HG03442 (cell line): ENCODE results near the gene CPM.
"Not testable (repeated sequence)": the region's sequence is repeated elsewhere in the genome, so short reads cannot be mapped to it uniquely, and the experiment has no call there.

Source experiments
- ATAC-seq: cut with Tn5 transposase; IDR thresholded peaks from one replicate; pipeline ENCODE4 v1.9.1; 2021; ENCODE audit warnings: mild to moderate bottlenecking, moderate library complexity; ENCODE audit not compliant: unreplicated experiment

The CPM gene

DNA sequence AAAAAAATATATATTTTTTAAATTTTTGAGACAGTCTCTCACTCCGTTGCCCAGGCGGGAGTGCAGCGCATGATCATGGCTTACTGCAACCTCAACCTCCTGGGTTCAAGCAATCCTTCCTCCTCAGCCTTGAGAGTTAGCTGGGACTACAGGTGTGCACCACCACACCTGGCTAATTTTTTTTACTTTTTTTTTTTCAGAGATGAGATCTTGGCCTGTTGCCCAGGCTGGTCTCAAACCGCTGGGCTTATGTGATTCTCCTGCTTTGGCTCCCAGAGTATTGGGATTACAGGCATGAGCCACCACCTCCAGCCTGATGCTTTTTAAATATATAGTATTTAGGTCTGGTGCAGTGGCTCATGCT is 100.5 kb downstream of the CPM start:
- no peak for ATAC-seq

GRCh38 chr12:68831751-68832503 is 101.0 kb downstream of the CPM start:
- no peak for ATAC-seq

DNA sequence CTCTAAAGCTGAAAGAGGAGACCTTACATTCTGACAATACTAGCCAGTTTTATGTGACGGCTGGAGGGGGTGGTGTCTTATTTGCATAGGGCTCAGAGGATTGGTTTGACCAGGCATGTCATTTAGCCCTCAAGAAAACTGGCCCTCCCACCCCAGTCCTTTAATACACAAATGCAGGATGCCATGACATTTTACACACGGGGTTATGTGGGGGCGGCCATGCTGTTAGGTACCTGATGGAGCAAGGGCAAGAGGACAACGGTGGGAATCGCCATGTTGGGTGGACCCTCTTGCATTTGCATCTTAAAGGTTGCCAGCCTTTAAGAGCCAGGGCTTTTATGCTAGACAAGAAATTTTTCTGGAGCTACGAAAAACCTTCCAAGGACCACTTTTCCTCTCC is 101.7 kb downstream of the CPM start:
- no peak for ATAC-seq

- ATAC-seq: no peak
Measured at GRCh38 chr12:68828672-68829068, 104.3 kb downstream of the CPM start.

GRCh38 chr12:68827895-68828671 is 104.9 kb downstream of the CPM start:
- ATAC-seq: no peak

- no peak for ATAC-seq
Measured at GRCh38 chr12:68825569-68826217, 107.3 kb downstream of the CPM start.

GRCh38 chr12:68824597-68825250 is 108.2 kb downstream of the CPM start:
- no peak for ATAC-seq

- ATAC-seq: no peak
Measured at GRCh38 chr12:68824131-68824530, 108.8 kb downstream of the CPM start.

- ATAC-seq: no peak
Measured at GRCh38 chr12:68823696-68824095, 109.3 kb downstream of the CPM start.

GRCh38 chr12:68821357-68822188 is 111.4 kb downstream of the CPM start:
- no peak for ATAC-seq

DNA sequence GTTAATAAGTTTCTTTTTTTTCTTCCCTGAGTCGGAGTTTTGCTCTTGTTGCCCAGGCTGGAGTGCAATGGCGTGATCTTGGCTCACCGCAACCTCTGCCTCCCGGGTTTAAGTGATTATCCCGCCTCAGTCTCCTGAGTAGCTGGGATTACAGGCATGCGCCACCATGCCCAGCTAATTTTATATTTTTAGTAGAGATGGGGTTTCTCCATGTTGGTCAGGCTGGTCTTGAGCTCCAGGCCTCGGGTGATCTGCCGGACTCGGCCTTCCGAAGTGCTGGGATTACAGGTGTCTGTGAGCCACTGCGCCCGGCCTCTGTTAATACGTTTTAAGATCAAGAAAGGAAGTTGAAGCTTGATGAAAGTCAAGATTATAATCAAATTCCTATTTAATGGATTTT is 113.5 kb downstream of the CPM start:
- not testable (repeated sequence) for ATAC-seq

DNA sequence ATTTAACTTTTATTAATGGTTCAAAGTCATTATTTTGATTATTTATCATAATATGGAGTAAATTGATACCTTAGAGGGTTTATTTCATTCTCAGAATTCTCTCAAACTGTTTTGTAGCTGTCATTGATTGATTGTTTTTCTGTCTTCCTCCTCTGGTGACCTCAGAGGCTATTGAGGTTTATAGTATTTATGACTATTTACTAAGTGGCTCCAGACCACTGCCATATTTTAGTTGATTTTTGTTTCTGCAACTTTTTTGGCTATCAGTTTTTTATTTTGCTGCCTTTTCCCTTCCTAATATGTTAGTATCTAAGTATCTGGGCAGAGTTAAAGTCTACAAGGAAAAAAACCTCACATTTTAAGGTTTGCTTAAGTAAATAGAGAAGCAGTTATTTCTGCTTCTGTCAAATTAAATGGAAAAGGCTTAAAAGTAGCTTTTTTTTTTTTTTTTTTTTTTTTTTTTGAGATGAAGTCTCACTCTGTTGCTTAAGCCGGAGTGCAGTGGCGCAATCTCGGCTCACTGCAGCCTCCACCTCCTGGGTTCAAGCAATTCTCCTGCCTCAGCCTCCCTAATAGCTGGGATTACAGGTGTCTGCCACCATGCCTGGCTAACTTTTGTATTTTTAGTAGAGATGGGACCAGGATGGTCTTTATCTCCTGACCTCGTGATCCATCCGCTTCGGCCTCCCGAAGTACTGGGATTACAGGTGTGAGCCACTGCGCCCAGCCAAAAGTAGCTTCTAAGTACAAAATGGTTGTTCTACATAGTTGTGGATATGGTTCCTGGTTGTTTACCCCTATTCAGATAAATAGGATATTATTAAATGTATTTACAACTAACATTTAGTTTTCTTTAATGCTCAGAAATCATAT is 116.8 kb downstream of the CPM start:
- no peak for ATAC-seq

DNA sequence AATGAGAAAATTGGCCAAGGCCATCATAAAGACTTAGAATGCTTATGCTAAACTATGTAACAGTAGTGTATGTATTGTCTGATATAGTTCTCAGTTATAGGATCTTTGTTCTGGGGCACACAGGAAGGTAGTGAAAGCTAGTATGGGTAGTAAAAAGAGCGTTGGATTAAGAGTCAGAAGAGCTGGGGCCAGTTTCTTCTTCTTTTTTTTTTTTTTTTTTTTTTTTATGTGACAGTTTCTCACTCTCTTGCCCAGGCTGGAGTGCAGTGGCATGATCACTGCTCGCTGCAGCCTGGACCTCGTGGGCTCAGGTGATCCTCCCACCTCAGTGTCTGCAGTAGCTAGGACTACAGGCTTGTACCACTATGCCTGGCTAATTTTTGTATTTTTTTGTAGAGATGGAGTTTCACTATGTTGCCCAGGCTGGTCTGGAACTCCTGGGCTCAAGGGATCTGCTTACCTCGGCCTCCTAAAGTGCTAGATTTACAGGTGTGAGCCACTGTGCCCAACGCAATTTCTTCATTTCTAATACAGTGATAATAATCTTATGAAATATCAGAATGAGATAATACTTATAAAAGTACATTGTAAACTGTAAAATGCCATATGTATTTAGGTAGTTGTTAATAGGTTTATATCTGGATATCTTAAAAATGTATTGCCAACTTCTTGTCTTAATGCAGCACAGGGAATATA is 117.6 kb downstream of the CPM start:
- no peak for ATAC-seq

DNA sequence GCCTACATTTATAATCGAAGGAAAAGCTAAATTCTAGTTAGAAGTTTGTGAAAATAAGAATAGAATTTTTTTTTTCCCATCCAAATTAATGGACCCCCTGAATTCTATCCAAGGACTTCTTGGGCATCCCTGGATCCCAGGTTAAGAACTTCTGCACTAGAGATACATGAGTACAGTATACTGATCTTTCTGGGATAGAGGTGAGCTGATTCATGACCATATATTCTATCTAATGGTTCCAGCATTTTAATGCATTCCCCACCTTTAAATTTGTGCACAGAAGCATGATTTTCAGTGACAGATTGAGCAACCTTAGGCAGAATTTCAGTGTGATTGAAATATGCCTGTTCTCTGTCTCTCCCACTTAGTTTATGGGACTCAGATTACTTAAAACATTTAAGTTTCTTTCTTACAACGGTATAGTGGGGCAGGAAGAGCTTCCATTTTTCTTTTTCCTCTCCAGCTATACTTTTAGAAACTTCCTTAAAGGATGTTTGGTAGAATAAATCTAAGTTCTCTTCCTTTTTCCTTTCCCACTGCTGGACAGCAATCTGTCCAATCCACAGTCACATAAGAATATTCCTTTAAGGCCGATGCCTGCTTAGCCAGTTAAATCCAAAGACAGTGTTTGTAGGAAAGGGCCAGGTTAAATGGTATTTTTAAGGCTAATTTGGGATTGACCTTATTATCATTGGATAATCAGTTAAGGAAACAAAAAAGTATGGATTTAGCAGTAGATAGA is 118.3 kb downstream of the CPM start:
- no peak for ATAC-seq

DNA sequence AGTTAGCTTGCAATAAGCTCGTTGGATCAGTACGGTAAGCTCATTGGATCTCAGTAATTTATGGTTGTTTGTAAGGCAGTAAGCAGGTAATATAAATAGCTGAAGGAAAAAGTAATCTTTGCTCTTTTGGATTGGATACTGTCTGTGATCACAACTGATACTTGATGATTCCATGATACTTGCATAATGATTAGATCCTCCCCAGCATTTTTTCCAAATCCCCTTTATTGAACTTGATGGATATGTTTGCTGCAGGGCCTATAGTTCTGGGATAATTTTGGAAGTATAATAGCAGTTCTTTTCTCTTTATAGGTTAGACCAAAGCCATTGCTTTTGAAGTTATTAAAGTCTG is 119.8 kb downstream of the CPM start:
- ATAC-seq: no peak

DNA sequence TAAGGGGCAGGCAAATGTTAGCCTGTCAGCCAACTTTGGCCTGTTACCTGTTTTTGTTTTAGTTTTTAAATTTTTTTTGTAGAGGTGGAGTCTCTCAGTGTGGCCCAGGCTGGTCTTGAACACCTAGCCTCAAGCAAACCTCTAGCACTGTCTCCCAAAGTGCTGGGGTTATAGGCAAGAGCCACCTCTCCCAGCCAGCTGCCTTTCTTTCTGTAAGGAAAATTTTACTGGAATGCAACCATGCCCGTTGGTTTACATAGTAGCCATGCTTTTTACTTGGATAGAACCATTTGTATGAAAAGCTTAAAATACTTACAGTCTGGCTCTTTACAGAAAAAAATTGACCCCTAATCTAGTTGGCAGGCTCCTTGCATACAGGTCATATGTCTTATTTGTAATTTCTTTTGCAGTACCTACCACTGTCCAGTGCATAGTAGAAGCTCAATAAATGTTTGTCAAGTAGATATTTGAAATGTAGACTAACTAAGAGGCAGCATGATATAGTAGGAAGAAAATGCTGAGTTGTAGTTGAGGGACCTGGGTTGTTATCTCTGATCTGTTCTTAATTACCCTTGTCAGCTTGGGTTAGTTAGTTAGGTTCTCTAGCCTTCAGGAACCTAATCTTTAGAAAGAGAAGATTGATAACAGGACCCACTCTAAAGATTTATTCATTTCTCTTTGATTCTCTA is 120.3 kb downstream of the CPM start:
- ATAC-seq: no peak

DNA sequence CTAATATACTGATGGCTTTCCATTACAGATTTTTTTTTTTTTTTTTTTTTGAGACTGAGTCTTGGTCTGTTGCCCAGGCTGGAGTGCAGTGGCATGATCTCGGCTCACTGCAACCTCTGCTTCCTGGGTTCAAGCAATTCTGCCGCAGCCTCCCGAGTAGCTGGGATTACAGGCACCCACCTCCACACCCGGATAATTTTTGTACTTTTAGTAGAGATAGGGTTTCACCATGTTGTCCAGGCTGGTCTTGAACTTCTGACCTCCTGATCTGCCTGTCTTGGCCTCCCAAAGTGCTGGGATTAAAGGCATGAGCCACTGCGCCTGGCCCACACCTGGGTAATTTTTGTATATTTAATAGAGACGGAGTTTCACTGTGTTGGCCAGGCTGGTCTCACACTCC is 121.4 kb downstream of the CPM start:
- not testable (repeated sequence) for ATAC-seq

- ATAC-seq: not testable (repeated sequence)
Measured at GRCh38 chr12:68810027-68810389, 123.0 kb downstream of the CPM start.
